Ascending aorta (tissue), 2 donors: Measurements from ENCODE around the gene VAT1L. TPM values are rescaled to one million over a fixed set of nuclear protein-coding genes. Genes with fewer than 3 reads are reported as not detected.

Experiments
- DNase-seq, 2 donors: peaks; one replicate each; pipeline ENCODE4 v3.0.0-alpha.2; 2019; ENCODE audit warnings: low spot score in 2 of 2
- H3K27ac ChIP-seq, 2 donors: fragments of 200-600 bp; sonication (generic); one replicate each; pipeline ENCODE4 v1.5.1; 2016 to 2017; ENCODE audit warnings: mild to moderate bottlenecking in 1 of 2
- H3K27me3 ChIP-seq: fragments of 200-600 bp; sonication (generic); one replicate; pipeline ENCODE4 v1.5.1; 2017
- H3K36me3 ChIP-seq, 2 donors: fragments of 200-600 bp; sonication (generic); one replicate each; pipeline ENCODE4 v1.5.1; 2016
- H3K4me1 ChIP-seq, 2 donors: fragments of 200-600 bp; sonication (generic); one replicate each; pipeline ENCODE4 v1.5.1; 2016 to 2017; ENCODE audit warnings: mild to moderate bottlenecking in 1 of 2
- H3K4me3 ChIP-seq, 2 donors: fragments of 200-600 bp; sonication (generic); one replicate each; pipeline ENCODE4 v1.5.1; 2016 to 2017; ENCODE audit warnings: mild to moderate bottlenecking in 1 of 2
- H3K9me3 ChIP-seq, 2 donors: fragments of 200-600 bp; sonication (generic); one replicate each; pipeline ENCODE4 v1.5.1; 2016
- intact Hi-C: fragments of 100-400 bp; cut with DNase I; formaldehyde crosslinking; loops from one replicate; pipeline ENCODE4 v1.15.1; 2023
- total RNA-seq: library from RNA; depleted of rRNA; stranded (reverse); fragments of >200 nt; gene quantifications from one replicate; pipeline ENCODE4 v1.1.0, GENCODE V29; 2016
- TF ChIP-seq, protein P1 (sequence below), 3 experiments: fragments of 200-600 bp in 2 of 3; fragments of 450-650 bp in 1 of 3; sonication (generic) in 2 of 3; IDR thresholded peaks; one replicate each; pipeline ENCODE4 v1.5.1; 2016 to 2019; ENCODE audit warnings: antibody characterized with exemption in 3 of 3, mild to moderate bottlenecking in 1 of 3, moderate library complexity in 1 of 3

VAT1L gene
- total RNA-seq, 1 donor from 2014 or later, result 12.6 TPM

DNA sequence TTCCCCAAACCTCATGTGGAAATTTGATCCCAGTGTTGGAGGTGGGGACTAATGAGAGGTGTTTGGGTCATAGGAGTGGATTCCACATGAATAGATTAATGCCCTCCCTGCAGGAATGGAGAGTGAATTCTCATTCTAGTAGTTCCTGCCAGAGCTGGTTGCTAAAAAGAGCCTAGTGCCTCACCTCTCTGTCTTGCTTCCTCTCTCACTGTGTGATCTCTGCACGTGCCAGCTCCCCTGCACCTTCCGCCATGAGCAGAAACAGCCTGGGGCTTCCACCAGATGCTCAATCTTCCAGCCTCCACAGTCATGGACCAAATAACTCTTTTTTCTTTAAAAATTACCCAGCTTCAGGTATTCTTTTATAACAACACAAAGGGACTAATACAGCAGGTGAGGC lies 161.1 kb downstream of the VAT1L start:
- H3K4me1 ChIP-seq, result peaks cover 0 to 4% of the 10 kb centered on the region in 2 donors
- TF ChIP-seq, protein P1, sequence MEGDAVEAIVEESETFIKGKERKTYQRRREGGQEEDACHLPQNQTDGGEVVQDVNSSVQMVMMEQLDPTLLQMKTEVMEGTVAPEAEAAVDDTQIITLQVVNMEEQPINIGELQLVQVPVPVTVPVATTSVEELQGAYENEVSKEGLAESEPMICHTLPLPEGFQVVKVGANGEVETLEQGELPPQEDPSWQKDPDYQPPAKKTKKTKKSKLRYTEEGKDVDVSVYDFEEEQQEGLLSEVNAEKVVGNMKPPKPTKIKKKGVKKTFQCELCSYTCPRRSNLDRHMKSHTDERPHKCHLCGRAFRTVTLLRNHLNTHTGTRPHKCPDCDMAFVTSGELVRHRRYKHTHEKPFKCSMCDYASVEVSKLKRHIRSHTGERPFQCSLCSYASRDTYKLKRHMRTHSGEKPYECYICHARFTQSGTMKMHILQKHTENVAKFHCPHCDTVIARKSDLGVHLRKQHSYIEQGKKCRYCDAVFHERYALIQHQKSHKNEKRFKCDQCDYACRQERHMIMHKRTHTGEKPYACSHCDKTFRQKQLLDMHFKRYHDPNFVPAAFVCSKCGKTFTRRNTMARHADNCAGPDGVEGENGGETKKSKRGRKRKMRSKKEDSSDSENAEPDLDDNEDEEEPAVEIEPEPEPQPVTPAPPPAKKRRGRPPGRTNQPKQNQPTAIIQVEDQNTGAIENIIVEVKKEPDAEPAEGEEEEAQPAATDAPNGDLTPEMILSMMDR (IDR thresholded peaks at IDR 0.05), result no peak
- H3K27ac ChIP-seq, result no peak overlapping the region
- no peak for DNase-seq
- no peak overlapping the region for H3K4me3 ChIP-seq
- no peaks in the 10 kb centered on the region for H3K9me3 ChIP-seq
- intact Hi-C loops, result no loop called here
- H3K36me3 ChIP-seq, result no peaks in the 10 kb centered on the region
- no peaks in the 10 kb centered on the region for H3K27me3 ChIP-seq

DNA sequence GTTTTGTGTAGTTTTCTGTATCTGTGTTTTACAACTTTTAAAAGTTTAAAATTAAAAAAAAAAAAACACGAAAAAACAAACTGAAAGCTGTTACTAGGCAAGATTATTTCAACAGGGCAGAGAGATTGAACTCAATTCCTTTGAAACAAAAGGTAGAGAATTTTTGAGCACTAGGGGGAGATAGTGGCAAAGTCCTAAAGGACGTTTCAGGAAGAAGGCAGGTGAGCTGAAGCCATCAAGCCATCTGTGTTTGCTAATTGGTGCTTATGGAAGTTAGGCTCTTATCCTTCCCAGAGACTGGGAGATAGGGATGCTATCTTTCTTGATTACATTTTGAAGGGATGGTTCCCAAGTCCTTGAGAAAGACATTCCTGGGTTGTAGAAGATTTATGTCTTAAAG lies 163.4 kb downstream of the VAT1L start:
- TF ChIP-seq, protein P1 (IDR thresholded peaks at IDR 0.05), result peak in 2 of 3 experiments; percentile 8 to 22
- DNase-seq, result no peak
- Histone ChIP-seq H3K4me3 (no peak overlapping the region), H3K36me3 (no peaks in the 10 kb centered on the region), H3K9me3 (no peaks in the 10 kb centered on the region), H3K27me3 (no peaks in the 10 kb centered on the region), H3K27ac (no peak overlapping the region), H3K4me1 (no peaks in the 10 kb centered on the region)
- intact Hi-C loops, result no loop called here

DNA sequence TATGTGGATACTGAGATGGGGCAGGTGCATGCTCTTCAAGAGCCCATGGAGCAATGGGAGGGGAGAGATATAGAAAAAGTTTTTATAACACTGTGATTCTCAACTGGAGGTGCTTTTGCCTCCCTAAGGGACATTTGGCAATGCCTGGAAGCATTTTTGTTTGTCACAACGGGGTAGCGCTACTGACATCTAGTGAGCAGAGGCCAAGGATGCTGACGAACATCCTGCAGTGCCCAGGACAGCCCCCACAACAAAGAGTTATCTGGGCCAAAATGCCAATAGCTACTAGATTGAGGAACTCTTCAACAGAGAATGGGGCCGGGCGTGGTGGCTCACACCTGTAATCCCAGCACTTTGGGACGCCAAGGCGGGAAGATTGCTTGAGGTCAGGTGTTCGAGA lies 166.8 kb downstream of the VAT1L start:
- no peaks in the 10 kb centered on the region for H3K9me3 ChIP-seq
- H3K4me1 ChIP-seq, result no peaks in the 10 kb centered on the region
- H3K36me3 ChIP-seq, result no peaks in the 10 kb centered on the region
- H3K27me3 ChIP-seq, result no peaks in the 10 kb centered on the region
- H3K27ac ChIP-seq, result no peak overlapping the region
- no peak for DNase-seq
- TF ChIP-seq, protein P1 (IDR thresholded peaks at IDR 0.05), result no peak
- H3K4me3 ChIP-seq, result no peak overlapping the region
- intact Hi-C loops, result no loop called here

DNA sequence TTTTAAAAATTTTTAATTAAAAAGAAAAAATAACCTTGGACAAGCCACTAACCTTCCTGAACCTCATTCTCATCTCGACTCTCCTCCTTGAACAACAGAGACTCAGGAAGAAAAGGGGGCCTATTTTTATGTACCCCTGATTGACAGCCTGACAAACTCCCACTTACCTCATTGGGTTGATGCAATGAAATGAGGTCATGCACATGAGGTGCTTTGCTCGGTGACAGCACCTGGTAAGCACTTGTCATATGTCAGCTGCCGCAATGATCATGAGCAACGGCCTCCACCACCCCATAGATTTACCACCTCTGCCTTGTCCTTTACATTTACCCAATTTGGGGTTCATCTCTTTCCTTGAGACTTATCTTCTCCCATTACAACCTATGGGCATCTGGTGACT lies 167.9 kb downstream of the VAT1L start:
- H3K27me3 ChIP-seq, result no peaks in the 10 kb centered on the region
- H3K36me3 ChIP-seq, result no peaks in the 10 kb centered on the region
- H3K27ac ChIP-seq, result no peak overlapping the region
- intact Hi-C loops, result no loop called here
- H3K9me3 ChIP-seq, result no peaks in the 10 kb centered on the region
- no peak for DNase-seq
- H3K4me3 ChIP-seq, result no peak overlapping the region
- TF ChIP-seq, protein P1 (IDR thresholded peaks at IDR 0.05), result no peak
- H3K4me1 ChIP-seq, result no peaks in the 10 kb centered on the region

DNA sequence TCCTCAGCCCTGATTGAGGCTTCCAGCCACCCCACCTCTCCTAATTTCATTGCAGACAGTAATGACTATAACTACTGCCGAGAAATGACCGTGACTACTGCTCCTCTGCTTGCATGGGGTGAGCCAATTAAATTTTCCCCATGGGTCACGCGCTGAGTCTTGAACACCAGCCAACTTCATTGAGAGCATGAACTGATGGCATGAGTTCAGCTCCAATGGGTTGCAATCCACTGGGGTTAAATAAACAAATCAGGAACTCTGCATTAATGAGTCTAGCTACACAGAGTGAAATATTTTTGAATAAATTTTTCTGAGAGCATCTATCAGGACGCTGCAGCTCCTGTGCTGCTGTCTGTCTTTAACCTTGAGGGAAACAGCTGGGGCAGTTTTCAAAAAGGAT lies 172.4 kb downstream of the VAT1L start:
- intact Hi-C loops, result no loop called here
- TF ChIP-seq, protein P1 (IDR thresholded peaks at IDR 0.05), result no peak
- H3K4me1 ChIP-seq, result no peaks in the 10 kb centered on the region

DNA sequence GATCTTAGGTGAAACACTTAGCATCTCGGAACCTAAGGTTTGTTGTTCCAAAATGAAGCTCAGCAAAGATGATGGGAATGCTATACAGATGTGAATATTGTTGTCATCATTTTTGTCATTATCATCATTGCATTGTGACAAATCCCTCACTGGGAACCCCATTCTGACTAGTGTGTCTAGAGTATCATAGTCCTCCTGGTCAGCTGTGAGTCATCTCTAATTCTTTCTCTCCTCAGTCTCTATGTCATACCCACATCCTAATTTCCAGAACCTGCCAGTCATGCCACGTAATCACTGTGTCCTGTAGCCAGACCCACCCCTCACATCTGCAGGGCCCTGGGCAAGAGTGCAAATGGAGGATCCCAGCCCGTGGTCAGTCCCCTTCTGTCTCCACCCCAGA lies 173.4 kb downstream of the VAT1L start:
- no peaks in the 10 kb centered on the region for H3K27me3 ChIP-seq
- H3K4me1 ChIP-seq, result no peaks in the 10 kb centered on the region
- H3K9me3 ChIP-seq, result no peaks in the 10 kb centered on the region
- TF ChIP-seq, protein P1 (IDR thresholded peaks at IDR 0.05), result no peak
- H3K27ac ChIP-seq, result no peak overlapping the region
- intact Hi-C loops, result no loop called here
- no peak for DNase-seq
- H3K36me3 ChIP-seq, result no peaks in the 10 kb centered on the region
- no peak overlapping the region for H3K4me3 ChIP-seq

More for the DNA sequence above, 172.4 kb downstream of the VAT1L start:
- H3K9me3 ChIP-seq, result no peaks in the 10 kb centered on the region
- H3K36me3 ChIP-seq, result no peaks in the 10 kb centered on the region
- DNase-seq, result no peak
- H3K27ac ChIP-seq, result no peak overlapping the region
- H3K4me3 ChIP-seq, result no peak overlapping the region
- no peaks in the 10 kb centered on the region for H3K27me3 ChIP-seq
